H1 (cell line): ENCODE measurements around the gene LHFPL6. TPM values are rescaled to one million over a fixed set of nuclear protein-coding genes. Genes with fewer than 3 reads are reported as not detected.

Experiments
- CBX5 ChIP-seq: fragments of 300-800, 300-1000 bp; sonication (generic); IDR thresholded peaks from 2 replicates; pipeline ENCODE4 v1.7.1; 2016; ENCODE audit warnings: antibody characterized with exemption, low read length, low read depth
- CEBPB ChIP-seq: IDR thresholded peaks from 2 replicates; pipeline ENCODE4 v1.6.1; 2012; ENCODE audit warnings: low read depth, low read length
- CHD1 ChIP-seq: IDR thresholded peaks from 2 replicates; pipeline ENCODE4 v1.6.1; 2012; ENCODE audit warnings: low read depth, low read length, improper control_type of control experiment
- EZH2 ChIP-seq: fragments of 200-600 bp; sonication (generic); IDR thresholded peaks from 2 replicates; pipeline ENCODE4 v1.7.1; 2012; ENCODE audit warnings: low read depth, mild to moderate bottlenecking, moderate library complexity, low read length, inconsistent platforms; ENCODE audit not compliant: severe bottlenecking
- FOSL1 ChIP-seq: IDR thresholded peaks from 2 replicates; pipeline ENCODE4 v1.6.1; 2011; ENCODE audit warnings: mild to moderate bottlenecking, low read depth, low read length, moderate library complexity; ENCODE audit not compliant: insufficient read depth
- JUN ChIP-seq: IDR thresholded peaks from 2 replicates; pipeline ENCODE4 v1.6.1; 2011; ENCODE audit warnings: low read depth, mild to moderate bottlenecking, improper control_type of control experiment, low read length
- RNF2 ChIP-seq: fragments of 200-900, 300-1000 bp; sonication (generic); IDR thresholded peaks from 2 replicates; pipeline ENCODE4 v1.7.1; 2016; ENCODE audit warnings: borderline replicate concordance, low read depth, mild to moderate bottlenecking, antibody characterized with exemption, low read length; ENCODE audit not compliant: poor library complexity, severe bottlenecking; ENCODE audit errors: missing control alignments
- SRF ChIP-seq: IDR thresholded peaks from 2 replicates; pipeline ENCODE4 v1.6.1; 2011; ENCODE audit warnings: mild to moderate bottlenecking, low read depth, low read length, moderate library complexity
- TAF7 ChIP-seq: optimal IDR thresholded peaks from 2 replicates; pipeline ENCODE3; 2011; ENCODE audit warnings: low read depth, mild to moderate bottlenecking, inconsistent platforms, low read length, moderate library complexity, borderline replicate concordance
- TBP ChIP-seq: IDR thresholded peaks from 2 replicates; pipeline ENCODE4 v1.6.1; 2011; ENCODE audit warnings: low read depth, low read length, improper control_type of control experiment
- TEAD4 ChIP-seq: IDR thresholded peaks from 2 replicates; pipeline ENCODE4 v1.6.1; 2012; ENCODE audit warnings: low read depth, low read length, inconsistent platforms, mixed read lengths
- USF2 ChIP-seq: IDR thresholded peaks from 2 replicates; pipeline ENCODE4 v1.6.1; 2011; ENCODE audit warnings: low read length, improper control_type of control experiment
- ZNF274 ChIP-seq: IDR thresholded peaks from 2 replicates; pipeline ENCODE4 v1.7.0; 2012; ENCODE audit warnings: low read length, borderline replicate concordance; ENCODE audit errors: extremely low read depth
- polyA plus RNA-seq, 7 experiments: library from polyadenylated mRNA; depleted of rRNA in 3 of 7; stranded (reverse) in 5 of 7; unstranded in 2 of 7; fragments of >200 nt in 5 of 7; fragments of 200-250 nt in 2 of 7; gene quantifications; 1 replicate in 5 of 7; 2 replicates in 1 of 7; 4 replicates in 1 of 7; pipeline versions ENCODE4 v1.2.1 to v1.2.3, GENCODE V29; 2011 to 2013; ENCODE audit warnings: missing spikeins in 2 of 7, mixed read lengths in 2 of 7
- total RNA-seq: library from RNA; stranded (reverse); fragmentation: NEBNext Ultra II Directional; extraction: Animal tissue kit (Norgen Biotek cat#: 25700); gene quantifications from 2 replicates; pipeline ENCODE4 v1.2.1, GENCODE V29; 2021

LHFPL6 gene
- total and polyA plus RNA-seq, 2 of the 8 experiments (the other 6 are each of a cell fraction or from before 2014, with no cell fraction given), result 7.6 to 17.0 TPM

DNA sequence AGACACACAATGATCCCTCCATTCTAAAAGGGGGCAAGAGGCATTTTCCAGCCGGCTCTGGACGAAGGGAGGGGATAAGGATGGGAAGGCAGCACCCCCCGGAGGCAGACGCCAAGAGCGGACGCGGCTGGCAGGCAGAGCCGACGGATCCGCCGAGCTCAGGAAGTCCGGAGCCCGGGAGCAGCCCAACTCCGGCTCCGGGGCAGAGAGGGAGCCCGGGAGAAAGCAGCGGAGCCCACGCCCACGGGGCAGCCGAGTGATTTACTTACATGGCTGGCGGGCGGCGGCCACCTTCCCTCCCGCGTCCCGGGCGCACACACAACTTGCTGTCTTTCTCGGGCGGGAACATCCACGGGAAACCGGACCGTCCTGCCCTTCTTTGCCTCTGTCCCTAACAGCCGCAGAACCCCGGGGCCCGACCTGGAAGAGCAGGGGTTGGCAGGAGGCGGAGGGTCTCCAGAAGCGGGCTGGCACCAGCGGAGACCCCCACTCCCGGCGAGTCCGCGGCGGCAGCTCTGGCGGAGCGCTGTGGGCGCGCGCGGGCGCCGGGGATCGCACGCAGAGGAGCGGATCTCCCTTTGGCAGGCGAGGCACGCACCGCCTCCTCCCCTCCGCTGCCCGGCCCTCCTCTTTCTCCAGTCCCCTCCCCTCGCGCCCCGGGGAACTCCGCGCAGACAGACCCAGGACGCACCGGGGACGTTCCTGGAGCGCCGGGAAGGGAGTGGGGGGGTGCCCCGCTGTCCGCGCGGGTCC, at the start of gene LHFPL6 (continued):
- no peak for TF ChIP-seq RNF2
- peak; percentile 73; the same call in 1 of the 2 replicates for TF ChIP-seq TBP
- TF ChIP-seq TEAD4, result no peak
- TF ChIP-seq EZH2, result no peak
- TF ChIP-seq CEBPB, result no peak; the same call in 1 of the 2 replicates
- TF ChIP-seq JUN, result no peak
- TF ChIP-seq FOSL1, result no peak
- TF ChIP-seq CHD1, result no peak
- TF ChIP-seq SRF, result no peak
- TF ChIP-seq ZNF274, result no peak
- no peak for TF ChIP-seq TAF7
- no peak for TF ChIP-seq CBX5
- no peak for TF ChIP-seq USF2
